NCI-H2107 treated with DMSO at 0.1 percent for 48 hours (cell line): ENCODE data around the gene SDC4.
A peak's percentile ranks its signal among the peaks of the same experiment; 100 is the strongest.

Experiments
- DNase-seq: peaks from one replicate; lab custom pipeline; 2025; ENCODE audit not compliant: unreplicated experiment; lab: John Stamatoyannopoulos, UW

The SDC4 gene

GRCh38 chr20:45347936-45348778, at the start of gene SDC4:
Gene SDC4, minus strand, starts transcription at chr20:45348424. Its CDS starts 40 bp downstream, at chr20:45348384.
- DNase-seq, result no peak

- DNase-seq, result no peak
Observed at GRCh38 chr20:45395114-45395415, 46.8 kb upstream of the SDC4 start.

DNA sequence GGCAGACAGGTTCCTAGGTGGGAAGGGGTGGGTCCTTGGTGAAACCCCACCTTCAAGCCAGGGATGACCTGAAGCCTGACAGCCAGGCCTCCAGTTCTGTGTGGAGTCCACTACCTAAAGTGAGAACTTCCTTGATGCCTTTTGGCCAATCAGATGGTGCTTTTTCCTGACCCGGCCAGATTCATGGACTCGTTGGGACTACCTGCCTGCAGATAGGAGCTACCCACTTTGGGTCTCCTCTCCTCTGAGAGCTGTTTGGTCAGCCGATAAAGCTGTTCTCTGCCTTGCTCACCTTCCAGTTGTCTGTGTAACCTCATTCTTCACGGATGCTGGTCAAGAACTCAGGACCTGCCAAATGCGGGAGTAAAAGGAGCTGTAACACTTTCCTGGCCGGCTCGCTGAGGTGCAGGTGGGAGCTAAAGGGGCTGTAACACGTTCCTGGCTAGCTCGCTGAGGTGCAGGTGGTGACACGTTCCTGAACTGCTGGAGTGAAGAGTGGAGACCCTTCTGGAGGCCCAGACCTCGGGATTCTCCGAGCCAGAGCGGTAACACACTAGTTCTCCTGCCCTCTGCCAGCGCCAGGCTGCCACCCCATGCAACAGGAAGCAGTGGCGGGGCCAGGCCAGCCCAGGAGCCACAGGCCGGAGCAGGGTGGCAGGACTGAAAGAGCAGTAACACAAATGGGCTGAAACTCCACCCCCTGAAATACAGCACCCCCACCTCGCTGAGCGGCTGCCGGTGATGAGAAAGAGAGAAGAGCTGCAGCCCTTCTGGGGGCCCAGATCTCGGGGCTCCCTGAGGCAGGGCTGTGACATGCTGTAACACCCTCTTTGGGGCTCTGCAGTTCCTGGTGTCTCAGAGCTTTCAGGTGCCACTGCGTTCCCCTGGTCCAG, 46.2 kb upstream of the SDC4 start:
- no peak for DNase-seq

DNA sequence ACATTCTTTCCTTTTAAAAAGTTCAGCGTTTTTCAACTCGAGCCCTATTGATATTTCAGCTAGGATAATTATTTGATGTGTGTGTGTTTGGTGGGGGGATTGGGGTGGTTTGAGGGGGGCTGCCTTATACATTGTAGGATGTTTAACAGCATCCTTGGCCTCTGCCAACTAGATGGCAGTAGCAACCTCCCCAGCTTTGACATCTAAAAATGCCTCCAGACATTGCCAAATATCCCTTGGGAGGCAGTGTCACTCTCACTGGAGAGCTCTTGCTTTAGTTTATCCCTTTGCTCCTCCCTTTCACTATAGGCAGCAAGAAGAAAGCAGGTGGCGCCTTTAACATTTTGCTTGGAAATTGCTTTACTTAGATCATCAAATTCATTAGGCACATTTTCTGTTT, 44.5 kb upstream of the SDC4 start:
- no peak for DNase-seq

GRCh38 chr20:45391559-45391958, 43.3 kb upstream of the SDC4 start:
- DNase-seq, result no peak

GRCh38 chr20:45390931-45391330, 42.7 kb upstream of the SDC4 start:
- no peak for DNase-seq

DNA sequence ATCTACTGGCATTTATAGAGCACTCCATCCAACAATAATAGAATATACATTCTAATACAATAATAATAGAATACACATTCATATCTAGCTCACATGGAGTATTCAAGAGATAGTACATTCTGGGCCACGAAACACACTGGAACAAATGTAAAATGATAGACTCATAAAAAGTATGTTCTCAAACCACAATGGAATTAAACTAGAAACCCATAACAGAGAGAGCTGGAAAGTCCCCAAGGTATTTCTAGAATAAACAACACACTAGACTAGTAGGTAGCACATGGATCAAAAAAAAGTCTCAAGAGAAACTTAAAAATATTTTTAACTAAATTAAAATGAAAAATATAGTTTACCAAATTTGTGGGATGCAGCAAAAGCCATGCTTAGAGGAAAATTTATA, 39.0 kb upstream of the SDC4 start:
- no peak for DNase-seq

DNA sequence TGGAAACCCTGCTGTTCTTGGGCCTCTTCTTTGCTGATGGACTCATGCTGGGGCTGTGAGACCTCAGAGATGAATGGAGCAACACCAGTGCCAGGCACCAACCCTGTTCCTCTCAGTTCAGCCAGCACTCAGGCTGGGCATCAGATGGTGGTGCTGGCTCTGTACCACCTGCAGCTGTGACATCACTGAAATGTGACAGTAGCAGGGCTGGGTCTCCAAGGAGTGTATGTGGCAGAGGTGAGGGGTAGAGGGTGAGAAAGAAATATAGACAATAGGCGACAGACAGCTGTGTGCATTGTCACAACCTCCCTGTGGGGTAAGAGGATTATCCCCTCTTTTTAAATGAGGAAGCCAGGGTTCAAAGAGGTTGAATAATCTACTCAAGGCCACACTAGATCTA, 30.0 kb upstream of the SDC4 start, which contains the start of gene TP53TG5:
TSS of gene TP53TG5 (minus strand) at position 135 of the 400 bp plus-strand sequence. CDS start at position 46, 89 bp downstream.
- no peak for DNase-seq

DNA sequence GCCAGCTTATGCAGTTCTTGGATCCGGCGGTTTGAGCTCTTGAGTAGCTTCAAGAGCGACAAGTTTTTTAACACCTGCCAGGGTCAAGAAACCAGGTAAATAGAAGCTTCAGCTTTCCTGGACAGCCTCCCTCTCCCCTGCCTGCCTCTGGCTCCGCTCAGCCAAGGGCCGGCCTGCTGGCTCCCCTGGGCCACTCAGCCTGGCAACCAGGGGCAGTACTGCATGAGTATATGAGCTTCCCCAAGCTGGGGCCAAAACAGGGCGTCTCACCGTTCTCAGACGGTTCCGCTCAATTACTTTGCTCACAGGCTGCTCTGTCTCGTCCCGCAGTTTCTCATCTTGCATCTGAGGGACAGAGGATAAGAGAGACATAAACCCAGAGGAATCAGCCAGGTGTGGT, 29.0 kb upstream of the SDC4 start:
- DNase-seq, result peak; percentile 4

- no peak for DNase-seq
Observed at GRCh38 chr20:45374966-45375365, 26.7 kb upstream of the SDC4 start.

- DNase-seq, result no peak
Observed at GRCh38 chr20:45374101-45374467, 25.9 kb upstream of the SDC4 start.

DNA sequence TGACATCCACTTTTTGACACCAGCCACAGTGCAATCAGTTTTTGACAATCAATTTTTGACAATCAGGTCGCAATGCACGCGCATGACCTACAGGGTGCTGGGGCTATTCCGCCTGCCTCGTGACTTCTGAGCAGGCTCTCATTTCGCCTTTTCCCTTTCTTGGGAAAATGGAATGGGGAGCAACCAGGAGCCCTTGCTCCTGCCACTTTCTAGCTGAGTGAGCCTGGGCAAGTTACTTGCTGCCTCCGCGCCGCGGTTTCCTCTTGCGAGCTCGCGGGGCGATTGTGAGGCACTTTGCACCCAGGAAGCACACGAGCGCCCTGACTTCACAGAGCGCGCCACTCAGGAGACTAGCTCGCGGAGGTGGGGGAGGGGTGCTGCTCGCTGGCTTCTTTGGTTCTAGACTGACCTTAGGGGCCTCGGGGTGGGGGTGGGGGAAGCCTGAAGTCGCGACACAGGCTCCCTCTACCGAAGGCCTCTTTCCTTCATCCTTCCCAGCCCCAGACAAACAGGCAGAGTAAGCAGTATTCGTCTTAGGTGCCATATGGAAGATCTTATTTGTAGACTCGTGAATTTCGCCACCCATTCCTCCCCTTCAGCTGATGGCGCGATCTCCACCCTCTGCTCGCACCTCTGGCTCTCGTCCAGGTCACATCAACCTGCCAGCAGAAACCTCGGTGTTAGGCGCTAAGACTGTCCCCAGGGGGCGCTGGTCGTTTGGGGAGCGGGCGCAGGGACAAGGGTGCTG, 25.3 kb upstream of the SDC4 start:
- peak; percentile 7 for DNase-seq

DNA sequence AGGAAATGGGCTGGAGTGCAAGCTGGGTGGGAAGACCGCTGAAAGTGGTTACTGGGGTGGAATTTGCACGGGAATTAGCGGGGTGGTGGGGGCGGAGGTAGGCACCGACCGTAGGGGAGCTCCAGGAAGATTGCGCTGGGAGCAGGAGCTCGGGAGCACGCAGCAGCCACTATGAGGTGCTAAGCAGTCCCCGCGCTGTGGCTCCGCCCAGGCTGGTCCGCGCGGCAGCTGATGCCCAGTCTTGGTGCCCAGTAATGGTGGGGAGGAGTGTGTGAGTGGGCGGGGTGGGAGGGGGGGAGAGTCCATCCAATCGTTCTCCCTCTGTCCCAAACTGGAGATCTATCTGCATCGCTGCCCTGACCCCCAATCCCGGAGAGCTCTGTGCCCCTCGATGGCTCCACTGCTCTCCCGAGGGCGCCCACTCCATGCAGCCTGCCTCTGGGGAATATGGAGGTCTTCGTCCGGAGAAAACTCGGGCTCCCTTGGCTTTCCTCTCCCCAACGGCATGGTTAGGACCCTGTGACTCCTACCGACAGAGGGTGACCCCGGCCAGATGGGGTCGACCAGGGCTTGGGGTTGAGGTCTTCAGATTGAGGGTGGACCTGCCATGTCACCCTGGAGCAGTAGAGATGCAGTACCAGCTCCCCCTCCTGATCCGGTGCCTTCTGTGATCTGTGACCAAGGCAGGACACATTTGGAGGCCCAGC, 24.6 kb upstream of the SDC4 start:
- no peak for DNase-seq

GRCh38 chr20:45372241-45372640, 24.0 kb upstream of the SDC4 start:
- no peak for DNase-seq

- DNase-seq, result no peak
Observed at GRCh38 chr20:45370571-45371160, 22.4 kb upstream of the SDC4 start.

- DNase-seq, result no peak
Observed at GRCh38 chr20:45368221-45368980, 20.2 kb upstream of the SDC4 start.

GRCh38 chr20:45367126-45367525, 18.9 kb upstream of the SDC4 start:
- DNase-seq, result no peak

DNA sequence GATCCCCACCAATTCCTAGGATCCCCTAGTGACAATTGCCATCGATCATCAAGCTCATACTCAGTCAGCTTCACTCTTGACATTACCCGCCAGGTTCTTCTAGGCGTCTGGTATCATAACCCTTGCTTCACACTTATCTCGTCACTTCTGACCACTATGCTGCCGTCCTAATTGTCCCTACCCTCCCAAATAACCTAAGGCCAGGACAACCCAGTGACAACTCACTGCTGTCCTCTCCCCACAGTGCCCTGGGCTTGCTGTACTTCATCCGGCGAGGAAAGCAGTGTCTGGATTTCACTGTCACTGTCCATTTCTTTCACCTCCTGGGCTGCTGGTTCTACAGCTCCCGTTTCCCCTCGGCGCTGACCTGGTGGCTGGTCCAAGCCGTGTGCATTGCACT, 18.4 kb upstream of the SDC4 start:
- DNase-seq, result no peak

GRCh38 chr20:45366192-45366591, 18.0 kb upstream of the SDC4 start:
- DNase-seq, result no peak
